ENCODE results near the gene SYT1. TPM values are rescaled to one million over a fixed set of nuclear protein-coding genes. Genes with fewer than 3 reads are reported as not detected.

SYT1 gene
- total and polyA plus RNA-seq, 2 of the 4 experiments (the other 2 are of a cell fraction) = 2.8 to 3.0 TPM

DNA sequence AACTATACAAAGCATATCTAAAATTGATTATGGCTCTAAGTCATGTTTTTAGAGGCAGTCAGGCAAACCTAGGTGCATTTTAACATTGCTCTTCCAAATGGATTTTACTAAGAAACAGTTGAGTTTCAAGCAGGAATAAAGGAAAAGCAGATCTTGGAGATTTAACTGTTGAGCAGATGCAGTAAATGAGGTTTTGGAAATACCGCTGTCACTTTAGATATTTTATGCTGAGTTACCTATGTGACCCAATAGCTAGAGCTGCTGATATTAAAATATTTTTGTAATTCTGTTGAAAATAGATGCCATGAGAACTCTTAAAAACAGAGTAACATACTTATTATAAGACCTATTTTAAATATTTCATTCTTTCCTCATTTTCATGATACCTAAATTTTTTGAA, 181.4 kb downstream of the SYT1 start:
- dilution Hi-C loops (cut with HindIII; ENCODE audit: low sequenced_read_pairs, unreplicated experiment) = no loop called here
- H2BK20ac ChIP-seq (ENCODE audit: low read depth, low read length) = no peak overlapping the region
- H3K27me3 ChIP-seq (ENCODE audit: control insufficient read depth, insufficient read depth, low read length) = no peaks in the 10 kb centered on the region
- no peak overlapping the region for H2BK120ac ChIP-seq (ENCODE audit: low read depth, low read length)
- H3K27ac ChIP-seq (ENCODE audit: insufficient read depth, low read length) = no peak overlapping the region
- H2AK5ac ChIP-seq (ENCODE audit: low read depth, low read length) = no peak overlapping the region
- no peak overlapping the region for H3K23ac ChIP-seq (ENCODE audit: low read depth, low read length)
- intact Hi-C loops (cut with micrococcal nuclease) = no loop called here
- H3K9me1 ChIP-seq (ENCODE audit: insufficient read depth, low read length) = no peaks in the 10 kb centered on the region
- H3K4me3 ChIP-seq (ENCODE audit: insufficient read depth, low read depth, low read length) = no peak overlapping the region
- TF ChIP-seq, protein P1, sequence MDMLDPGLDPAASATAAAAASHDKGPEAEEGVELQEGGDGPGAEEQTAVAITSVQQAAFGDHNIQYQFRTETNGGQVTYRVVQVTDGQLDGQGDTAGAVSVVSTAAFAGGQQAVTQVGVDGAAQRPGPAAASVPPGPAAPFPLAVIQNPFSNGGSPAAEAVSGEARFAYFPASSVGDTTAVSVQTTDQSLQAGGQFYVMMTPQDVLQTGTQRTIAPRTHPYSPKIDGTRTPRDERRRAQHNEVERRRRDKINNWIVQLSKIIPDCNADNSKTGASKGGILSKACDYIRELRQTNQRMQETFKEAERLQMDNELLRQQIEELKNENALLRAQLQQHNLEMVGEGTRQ (IDR thresholded peaks at IDR 0.05; ENCODE audit: low read depth, low read length) = no peak
- TF ChIP-seq RCOR1 (IDR thresholded peaks at IDR 0.05; ENCODE audit: insufficient replicate concordance, low read length) = no peak
- no peak for TF ChIP-seq MXI1 (IDR thresholded peaks at IDR 0.05; ENCODE audit: borderline replicate concordance, low read depth, low read length)
- TF ChIP-seq, protein P2, sequence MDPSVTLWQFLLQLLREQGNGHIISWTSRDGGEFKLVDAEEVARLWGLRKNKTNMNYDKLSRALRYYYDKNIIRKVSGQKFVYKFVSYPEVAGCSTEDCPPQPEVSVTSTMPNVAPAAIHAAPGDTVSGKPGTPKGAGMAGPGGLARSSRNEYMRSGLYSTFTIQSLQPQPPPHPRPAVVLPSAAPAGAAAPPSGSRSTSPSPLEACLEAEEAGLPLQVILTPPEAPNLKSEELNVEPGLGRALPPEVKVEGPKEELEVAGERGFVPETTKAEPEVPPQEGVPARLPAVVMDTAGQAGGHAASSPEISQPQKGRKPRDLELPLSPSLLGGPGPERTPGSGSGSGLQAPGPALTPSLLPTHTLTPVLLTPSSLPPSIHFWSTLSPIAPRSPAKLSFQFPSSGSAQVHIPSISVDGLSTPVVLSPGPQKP (IDR thresholded peaks at IDR 0.05; ENCODE audit: borderline replicate concordance, low read depth, low read length) = no peak
- no peak for TF ChIP-seq NFE2L2 (IDR thresholded peaks at IDR 0.05; ENCODE audit: low read depth, low read length)
- TF ChIP-seq POLR2A (IDR thresholded peaks at IDR 0.05; ENCODE audit: low read depth, low read length) = no peak
- no peak for TF ChIP-seq SMC3 (IDR thresholded peaks at IDR 0.05; ENCODE audit: low read depth, low read length)
- TF ChIP-seq RFX5 (IDR thresholded peaks at IDR 0.05; ENCODE audit: low read depth, low read length) = no peak
- no peak for TF ChIP-seq BHLHE40 (IDR thresholded peaks at IDR 0.05; ENCODE audit: low read depth, low read length)
- no peak for TF ChIP-seq MAFK (IDR thresholded peaks at IDR 0.05; ENCODE audit: low read depth, low read length)
- TF ChIP-seq CEBPB (IDR thresholded peaks at IDR 0.05; ENCODE audit: low read depth, low read length) = no peak
- no peak for TF ChIP-seq MAZ (IDR thresholded peaks at IDR 0.05; ENCODE audit: borderline replicate concordance, low read depth, low read length)
- no peak for TF ChIP-seq FOS (IDR thresholded peaks at IDR 0.05; ENCODE audit: low read depth, low read length)
- no peak for TF ChIP-seq CHD1 (IDR thresholded peaks at IDR 0.05; ENCODE audit: low read depth, low read length)
- TF ChIP-seq, protein P3, sequence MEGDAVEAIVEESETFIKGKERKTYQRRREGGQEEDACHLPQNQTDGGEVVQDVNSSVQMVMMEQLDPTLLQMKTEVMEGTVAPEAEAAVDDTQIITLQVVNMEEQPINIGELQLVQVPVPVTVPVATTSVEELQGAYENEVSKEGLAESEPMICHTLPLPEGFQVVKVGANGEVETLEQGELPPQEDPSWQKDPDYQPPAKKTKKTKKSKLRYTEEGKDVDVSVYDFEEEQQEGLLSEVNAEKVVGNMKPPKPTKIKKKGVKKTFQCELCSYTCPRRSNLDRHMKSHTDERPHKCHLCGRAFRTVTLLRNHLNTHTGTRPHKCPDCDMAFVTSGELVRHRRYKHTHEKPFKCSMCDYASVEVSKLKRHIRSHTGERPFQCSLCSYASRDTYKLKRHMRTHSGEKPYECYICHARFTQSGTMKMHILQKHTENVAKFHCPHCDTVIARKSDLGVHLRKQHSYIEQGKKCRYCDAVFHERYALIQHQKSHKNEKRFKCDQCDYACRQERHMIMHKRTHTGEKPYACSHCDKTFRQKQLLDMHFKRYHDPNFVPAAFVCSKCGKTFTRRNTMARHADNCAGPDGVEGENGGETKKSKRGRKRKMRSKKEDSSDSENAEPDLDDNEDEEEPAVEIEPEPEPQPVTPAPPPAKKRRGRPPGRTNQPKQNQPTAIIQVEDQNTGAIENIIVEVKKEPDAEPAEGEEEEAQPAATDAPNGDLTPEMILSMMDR (conservative IDR thresholded peaks at IDR 0.05; ENCODE audit: low read depth, low read length) = no peak
- ChIA-PET CTCF (no interaction called here), POLR2A (ENCODE audit: unreplicated experiment) (no interaction called here)
- H2AFZ ChIP-seq (replicated peaks; ENCODE audit: low read length, poor library complexity) = no peak overlapping the region
- H4K5ac ChIP-seq (ENCODE audit: low read depth, low read length) = no peak overlapping the region
- no peak overlapping the region for H3K4ac ChIP-seq (ENCODE audit: low read depth, low read length)
- no peaks in the 10 kb centered on the region for H4K20me1 ChIP-seq (ENCODE audit: insufficient read depth, low read length)
- H3K56ac ChIP-seq (ENCODE audit: extremely low read depth, insufficient read depth, low read length) = no peak overlapping the region
- no peak overlapping the region for H3K4me2 ChIP-seq (ENCODE audit: low read depth, low read length)
- no peaks in the 10 kb centered on the region for H3K79me1 ChIP-seq (ENCODE audit: low read depth in 1 of 2, low read length in 2 of 2)
- no peak overlapping the region for H2BK15ac ChIP-seq (ENCODE audit: low read depth, low read length)
- no peak overlapping the region for H2BK5ac ChIP-seq (ENCODE audit: low read depth, low read length, poor library complexity, severe bottlenecking)
- H3K9ac ChIP-seq (ENCODE audit: low read depth, low read length) = no peak overlapping the region
- H3K14ac ChIP-seq (replicated peaks; ENCODE audit: low read depth, low read length) = no peak overlapping the region
- no peak overlapping the region for H3K18ac ChIP-seq (ENCODE audit: low read depth, low read length)
- no peaks in the 10 kb centered on the region for H3K9me3 ChIP-seq (ENCODE audit: control insufficient read depth, insufficient read depth, low read length)
- no peak for ATAC-seq (ENCODE audit: low read depth)
- BruUV-seq (replicated peaks) = no TSS peak
- no peaks in the 10 kb centered on the region for H3K36me3 ChIP-seq (ENCODE audit: control insufficient read depth, insufficient read depth, low read length)
- DNase-seq = no peak
- H4K91ac ChIP-seq (ENCODE audit: insufficient read depth, low read depth, low read length) = no peak overlapping the region
- in situ Hi-C loops (cut with MboI; ENCODE audit: low sequenced_read_pairs) = no loop called here
- no peak overlapping the region for H2AK9ac ChIP-seq (replicated peaks; ENCODE audit: low read depth, low read length, poor library complexity)
- H4K8ac ChIP-seq (ENCODE audit: low read depth in 2 of 2, low read length in 2 of 2) = no peak overlapping the region
- no peaks in the 10 kb centered on the region for H3K4me1 ChIP-seq (ENCODE audit: control insufficient read depth, insufficient read depth, low read length)
- no CpG with 5 or more reads among the region's 1 CpG for WGBS, 2 experiments (ENCODE audit: extremely low coverage in 2 of 2, insufficient read length in 1 of 2)
